ENCODE results near the gene FSCN2.
A peak's percentile ranks its signal among the peaks of the same experiment; 100 is the strongest.

The FSCN2 gene

DNA sequence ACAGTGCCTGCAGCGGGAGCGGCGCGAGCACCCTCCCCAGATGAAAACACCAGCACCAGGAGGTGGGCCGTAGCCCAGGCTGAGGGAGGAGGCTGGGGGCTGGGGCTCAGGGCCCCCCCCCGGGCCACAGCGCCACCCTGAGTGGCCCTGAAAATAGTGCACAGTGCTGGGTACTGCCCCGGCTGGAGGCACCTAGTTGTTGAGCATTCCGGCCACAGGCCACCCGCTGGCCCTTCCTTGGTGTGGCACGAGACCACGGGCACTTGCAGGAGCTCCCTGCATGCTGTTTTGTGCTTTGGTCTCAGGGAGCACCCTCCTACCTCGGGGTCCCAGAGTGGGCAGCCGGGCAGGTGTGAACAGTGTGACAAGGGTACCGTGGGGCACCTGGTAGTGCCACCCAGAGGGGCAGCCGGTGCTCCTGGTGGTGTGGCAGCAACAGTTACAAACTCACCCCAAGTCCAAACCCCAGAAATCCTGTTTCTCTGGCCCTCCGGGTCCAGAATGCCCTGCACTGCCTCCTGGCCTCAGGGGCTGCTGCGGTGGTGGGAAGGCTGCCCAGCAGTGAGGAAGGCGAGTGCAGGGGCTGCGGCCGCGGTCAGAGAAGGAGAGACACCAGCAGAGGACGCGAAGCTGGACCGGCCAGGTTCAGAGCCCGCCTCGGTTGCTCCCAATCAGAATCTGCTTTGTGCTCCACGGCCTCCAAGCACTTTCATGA, 11.9 kb downstream of the FSCN2 start:
- DNase-seq (ENCODE audit: low spot score): no peak

DNA sequence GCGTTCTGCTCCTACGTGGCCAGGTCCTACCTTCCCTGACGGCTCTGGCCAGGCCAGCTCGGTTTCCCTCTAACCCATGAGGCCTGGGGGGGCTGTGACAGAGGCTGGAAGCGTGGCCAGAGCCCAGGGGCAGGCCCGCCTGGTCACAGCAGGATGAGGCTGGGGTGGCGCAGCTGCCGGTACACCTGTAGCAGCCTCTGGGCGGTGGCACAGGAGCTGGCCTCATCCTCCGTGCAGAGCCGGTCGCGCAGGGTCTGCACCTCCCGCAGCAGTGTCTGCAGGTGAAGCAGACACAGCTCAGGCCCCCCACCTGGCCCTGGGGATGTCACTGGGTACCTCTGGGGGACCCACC, 12.5 kb downstream of the FSCN2 start:
- no peak for DNase-seq (ENCODE audit: low spot score)

DNA sequence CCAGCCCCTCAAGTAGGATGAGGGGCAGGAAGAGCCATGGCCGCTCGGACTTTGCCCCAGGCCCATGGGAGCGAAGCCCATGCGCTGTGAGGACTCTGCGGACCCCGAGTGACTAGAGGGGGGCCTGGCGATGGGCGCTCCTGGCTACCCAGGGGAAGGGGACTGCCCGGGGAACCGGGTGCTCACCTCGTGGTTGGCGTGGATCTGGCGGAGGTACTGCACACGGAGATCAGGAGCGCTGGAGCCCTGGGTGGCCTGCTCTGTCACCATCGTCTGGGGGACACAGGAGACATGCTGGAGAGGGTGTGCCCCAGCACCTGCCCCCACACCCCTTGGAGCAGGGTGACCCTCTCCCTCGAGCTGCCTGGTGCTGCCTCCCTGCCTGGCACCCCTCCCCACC, 12.9 kb downstream of the FSCN2 start:
- DNase-seq (ENCODE audit: low spot score): no peak

DNA sequence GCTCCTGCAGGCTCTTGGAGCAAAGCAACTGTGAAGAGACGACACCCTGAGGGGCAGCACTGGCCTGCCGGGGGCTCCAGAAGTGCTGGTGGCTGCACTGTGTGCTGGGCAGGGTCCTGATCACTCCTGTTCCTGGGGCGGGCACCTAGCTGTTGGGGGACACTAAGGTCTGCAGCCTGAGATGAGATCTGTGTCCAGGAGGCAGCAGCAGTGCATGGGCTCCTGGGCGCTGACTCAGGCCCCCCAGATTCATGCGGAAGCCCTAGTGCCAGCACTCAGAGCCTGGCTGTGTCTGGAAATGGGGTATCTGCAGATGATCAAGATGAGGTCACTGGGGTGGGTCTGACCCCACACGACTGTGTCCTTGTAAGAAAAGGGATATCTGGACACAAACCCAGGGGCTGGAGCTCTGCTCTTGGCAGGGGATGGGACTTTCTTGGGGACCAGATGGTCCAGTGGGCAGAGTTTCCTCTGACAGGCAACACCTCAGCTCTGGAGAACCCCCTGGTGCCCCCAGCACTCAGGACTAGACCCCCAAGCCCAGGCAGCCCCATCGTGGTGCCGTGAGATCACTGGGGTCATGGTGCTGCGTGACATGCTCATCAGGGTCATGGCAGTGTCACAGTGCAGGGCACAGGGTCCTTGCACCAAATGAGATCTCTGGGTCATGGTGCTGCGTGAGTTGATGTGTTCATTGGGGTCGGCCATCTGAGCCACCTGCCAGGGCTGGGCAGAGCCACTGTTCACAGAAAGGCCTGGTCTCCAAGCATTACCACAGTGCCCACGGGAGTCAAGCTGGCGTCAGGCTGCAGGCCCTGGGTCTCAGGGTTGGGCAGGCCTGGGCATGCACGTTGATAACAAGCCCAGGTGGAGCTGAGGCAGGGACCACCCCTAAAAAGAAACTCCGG, 14.5 kb downstream of the FSCN2 start:
- DNase-seq (ENCODE audit: low spot score): no peak

DNA sequence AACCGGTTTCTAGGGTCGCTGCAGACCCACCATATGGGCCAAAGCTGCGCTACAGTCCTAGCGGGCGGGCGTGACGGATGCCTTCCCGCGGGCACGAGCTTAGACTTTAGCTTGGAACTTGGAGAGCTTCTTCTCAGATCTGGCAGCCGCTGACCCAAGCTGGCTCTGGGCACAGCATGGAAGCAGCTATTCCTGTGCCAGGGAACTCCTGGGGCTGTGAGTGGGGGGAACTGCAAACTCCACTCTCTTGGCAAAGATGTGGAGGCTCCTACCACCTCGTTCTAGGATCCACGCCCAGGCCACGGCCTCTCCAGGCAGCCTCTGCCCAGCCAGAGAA, 15.1 kb downstream of the FSCN2 start:
- DNase-seq (ENCODE audit: low spot score): no peak

- DNase-seq (ENCODE audit: low spot score): no peak
Observed at GRCh38 chr17:81543756-81544155, 15.6 kb downstream of the FSCN2 start.

DNA sequence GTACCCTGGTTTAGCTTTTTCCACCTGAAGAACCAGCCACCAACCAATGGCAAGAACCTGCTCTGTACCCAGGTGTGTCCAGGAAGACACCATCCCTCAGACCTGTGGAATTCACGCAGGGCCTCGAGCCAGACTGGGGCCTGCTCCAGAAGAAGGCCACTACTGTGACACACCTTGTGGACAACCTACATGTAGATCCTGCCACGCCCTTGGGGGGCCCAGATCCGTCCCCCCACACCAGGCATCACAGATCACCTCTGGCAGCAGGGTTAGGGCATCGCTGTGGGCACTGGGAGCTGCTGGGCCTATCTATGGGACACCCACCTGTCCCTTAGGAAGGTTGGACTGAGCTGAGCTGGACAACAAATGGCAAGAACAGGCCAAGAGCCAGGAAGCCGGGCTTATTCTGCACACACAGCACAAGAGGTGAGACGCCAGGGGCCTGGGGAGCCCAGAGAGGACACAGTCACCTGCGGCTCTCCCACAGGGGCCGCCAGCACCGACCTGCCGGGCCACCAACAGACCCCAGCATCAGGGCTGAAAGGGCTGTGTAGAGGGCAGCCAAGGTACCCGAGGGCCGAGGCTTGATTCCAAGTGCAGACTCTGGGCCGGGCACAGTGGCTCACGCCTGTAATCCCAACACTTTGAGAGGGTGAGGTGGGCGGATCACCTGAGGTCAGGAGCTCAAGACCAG, 16.3 kb downstream of the FSCN2 start:
- DNase-seq (ENCODE audit: low spot score): no peak

- DNase-seq (ENCODE audit: low spot score): no peak
Observed at GRCh38 chr17:81545160-81545949, 17.2 kb downstream of the FSCN2 start.

GRCh38 chr17:81546906-81547613, 18.9 kb downstream of the FSCN2 start:
- no peak for DNase-seq (ENCODE audit: low spot score)

DNA sequence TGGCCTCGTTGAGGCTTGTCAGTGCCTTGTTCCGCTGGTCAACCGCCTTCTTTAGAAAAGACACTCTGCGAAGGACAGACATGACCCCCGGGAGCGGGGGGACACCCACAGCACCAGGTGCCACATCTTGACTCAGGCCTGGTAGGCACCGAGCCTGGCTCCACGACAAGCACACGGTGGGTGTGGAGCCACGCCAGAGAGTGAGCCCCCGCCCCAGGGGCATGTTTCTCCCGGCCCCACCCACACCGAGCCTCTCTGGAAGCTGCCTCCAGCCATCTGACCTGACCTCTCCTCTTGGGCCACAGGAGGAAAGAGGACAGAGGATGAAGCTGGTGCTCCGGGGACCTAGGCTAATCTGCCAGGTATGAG, 19.4 kb downstream of the FSCN2 start:
- no peak for DNase-seq (ENCODE audit: low spot score)

GRCh38 chr17:81549031-81549557, 20.9 kb downstream of the FSCN2 start:
- no peak for DNase-seq (ENCODE audit: low spot score)

DNA sequence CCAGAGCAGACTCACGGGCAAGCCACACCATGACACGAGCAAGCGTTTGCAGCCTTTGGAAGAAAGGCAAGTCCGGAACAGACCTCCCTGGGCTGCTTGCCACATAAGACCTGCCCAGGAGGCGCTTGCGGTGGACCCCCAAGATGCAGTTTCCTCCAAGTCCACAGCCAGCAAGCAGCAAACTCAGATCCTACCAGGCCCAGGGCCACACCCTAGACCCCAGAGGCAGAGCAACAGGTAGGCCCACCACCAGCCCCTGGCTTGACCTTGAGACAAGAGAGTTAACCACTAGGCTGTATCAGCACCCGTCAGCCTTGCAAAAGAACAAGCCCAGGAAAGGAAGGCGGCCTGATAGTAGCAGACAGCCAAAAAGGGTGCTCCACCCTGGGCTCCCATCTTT, 21.6 kb downstream of the FSCN2 start:
- no peak for DNase-seq (ENCODE audit: low spot score)

DNA sequence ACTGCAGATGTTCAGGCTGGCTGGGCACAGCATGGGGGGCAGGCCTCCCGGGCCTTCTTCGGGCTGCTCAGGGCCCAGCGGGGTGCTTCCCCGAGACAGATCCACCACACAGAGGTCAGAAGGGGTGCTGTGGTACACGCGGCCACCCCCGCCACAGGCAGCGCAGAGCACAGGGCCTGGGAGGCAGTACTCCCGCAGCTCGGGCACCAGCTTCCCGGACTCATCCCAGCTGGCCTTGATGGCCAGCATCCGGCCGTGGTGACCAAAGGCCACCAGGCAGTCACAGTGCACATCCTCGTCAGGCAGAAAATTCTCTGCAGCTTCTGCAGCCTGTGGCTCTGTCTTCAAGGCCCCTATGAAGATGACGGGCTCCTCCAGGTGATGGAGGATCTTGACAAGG, 22.1 kb downstream of the FSCN2 start:
- no peak for DNase-seq (ENCODE audit: low spot score)

DNA sequence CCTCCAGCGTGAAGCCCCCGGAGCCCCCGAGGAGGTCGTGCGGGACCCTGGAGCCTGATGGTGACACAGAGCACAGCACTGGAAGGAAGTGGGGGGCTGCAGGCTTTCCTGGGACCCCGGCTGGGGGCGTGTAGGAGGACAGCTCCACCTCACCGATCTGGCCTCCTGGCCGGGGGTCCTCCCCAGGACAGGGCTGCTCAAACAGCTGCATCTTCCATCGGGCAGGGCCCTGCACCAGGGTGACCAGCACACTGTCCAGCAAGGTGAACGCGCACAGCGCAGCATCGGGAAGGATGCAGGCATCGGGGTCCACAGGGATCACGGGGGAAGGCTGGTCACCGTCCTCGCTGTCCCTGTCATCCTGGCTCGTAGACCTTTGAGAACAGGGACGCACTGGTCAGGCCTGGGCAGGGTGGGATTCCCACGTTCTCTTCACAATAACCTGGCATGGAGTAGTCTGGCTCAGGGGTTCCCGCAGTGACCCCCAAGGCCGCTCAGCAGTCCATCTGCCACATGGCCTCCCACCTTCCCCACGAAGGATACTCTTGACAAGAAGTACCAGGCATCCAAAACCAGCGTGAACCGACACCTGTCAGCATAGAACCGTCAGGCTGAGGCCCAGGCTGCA, 22.8 kb downstream of the FSCN2 start:
- no peak for DNase-seq (ENCODE audit: low spot score)

DNA sequence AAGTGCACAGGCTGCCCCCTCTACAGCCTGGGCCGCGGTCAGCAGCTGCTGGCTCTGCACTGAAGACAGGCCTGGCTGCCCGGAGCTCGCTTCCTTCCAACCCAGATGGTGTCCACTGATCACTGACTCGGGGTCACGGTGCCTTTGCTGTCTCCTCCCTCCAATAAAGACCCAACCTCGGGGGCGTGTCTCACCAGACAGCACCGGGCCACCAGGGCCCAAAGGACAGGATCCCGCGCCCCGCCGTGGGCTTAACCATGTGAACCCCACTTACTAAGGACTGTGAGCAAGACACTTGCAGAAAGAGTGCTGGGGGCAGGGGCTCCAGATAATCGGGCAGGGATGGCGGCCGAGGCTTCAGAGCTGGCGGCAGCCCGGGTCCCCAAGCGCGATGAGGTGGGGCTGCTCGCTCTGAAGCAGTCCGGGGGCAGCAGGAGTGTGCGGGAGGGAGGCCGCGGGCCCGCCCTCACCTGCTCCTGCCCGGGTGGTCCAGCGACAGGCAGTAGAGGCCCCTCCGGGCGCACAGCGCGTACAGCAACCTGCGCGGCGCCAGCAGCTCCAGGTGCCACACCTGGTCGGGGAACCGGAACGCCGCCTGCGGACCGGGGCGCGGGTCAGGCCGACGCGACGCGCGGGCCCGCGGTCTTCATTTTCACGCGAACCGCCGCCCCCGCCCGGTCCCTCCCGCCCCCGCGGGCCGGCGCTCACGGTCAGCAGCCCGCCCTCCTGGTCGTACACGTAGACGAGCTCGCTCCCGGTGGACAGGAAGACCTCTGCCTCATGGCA, 23.5 kb downstream of the FSCN2 start:
- peak; percentile 40 for DNase-seq (ENCODE audit: low spot score)

- DNase-seq (ENCODE audit: low spot score): peak; percentile 90
Observed at GRCh38 chr17:81552244-81553017, 24.3 kb downstream of the FSCN2 start, which contains the start of gene FAAP100. TSS of gene FAAP100 (minus strand) at chr17:81552353. CDS start at chr17:81552330, 23 bp downstream.

- DNase-seq (ENCODE audit: low spot score): peak; percentile 72
Observed at GRCh38 chr17:81553018-81553615, 24.9 kb downstream of the FSCN2 start.

- DNase-seq (ENCODE audit: low spot score): peak; percentile 88
Observed at GRCh38 chr17:81553616-81554181, 25.5 kb downstream of the FSCN2 start.
